ENCODE results near the gene DDIT4. TPM values are rescaled to one million over a fixed set of nuclear protein-coding genes. Genes with fewer than 3 reads are reported as not detected.
A peak's percentile ranks its signal among the peaks of the same experiment; 100 is the strongest.

DDIT4 gene
- total and polyA plus RNA-seq, 2 of the 8 experiments (the other 6 are each of a cell fraction or from before 2014, with no cell fraction given): 47.4 to 108 TPM

- H3K27me3 ChIP-seq (replicated peaks in 1 of 4; ENCODE audit: control insufficient read depth in 3 of 4, extremely low read depth in 1 of 4, insufficient read depth in 3 of 4, low read length in 3 of 4): no peaks in the 10 kb centered on the region; a peak in 1 of 7 replicates
- no peaks in the 10 kb centered on the region for H3K79me1 ChIP-seq (ENCODE audit: low read depth, low read length)
- peak overlapping the region; percentile 95 for H2BK20ac ChIP-seq (ENCODE audit: low read length)
- peak overlapping the region in 1 of 4 experiments; percentile 27; a peak in 2 of 8 replicates for H3K4me3 ChIP-seq (ENCODE audit: extremely low read depth in 1 of 4, insufficient read depth in 2 of 4, low read depth in 3 of 4, low read length in 4 of 4)
- H3K79me2 ChIP-seq (ENCODE audit: control insufficient read depth in 1 of 2, insufficient read depth in 2 of 2, low read length in 2 of 2): no peaks in the 10 kb centered on the region
- POLR2A ChIA-PET (ENCODE audit: partially characterized antibody): interaction anchor here (1.3 to 24.2 kb wide), 12 partner anchors 9 to 164 kb away, joined by 3 to 673 read pairs (median 10); partner anchors contain the start of gene DDIT4
- H3K27ac ChIP-seq (ENCODE audit: low read depth, low read length): no peak overlapping the region; the same call in 1 of the 2 replicates
- H4K91ac ChIP-seq (replicated peaks; ENCODE audit: insufficient read length, low read length): peak overlapping the region; percentile 7
- peak overlapping the region; percentile 47; the same call in 1 of the 2 replicates for H2AFZ ChIP-seq (ENCODE audit: low read length)
- H3K23me2 ChIP-seq (ENCODE audit: low read depth, low read length): no peaks in the 10 kb centered on the region
- H3K4me2 ChIP-seq (ENCODE audit: insufficient read depth in 1 of 2, low read depth in 2 of 2, low read length in 2 of 2): peak overlapping the region; percentile 42 to 59
- peak overlapping the region; percentile 76 for H4K8ac ChIP-seq (ENCODE audit: extremely low read depth, insufficient read depth, low read length)
- H3K18ac ChIP-seq (ENCODE audit: extremely low read depth, low read length): peak overlapping the region; percentile 72
- H3K56ac ChIP-seq (replicated peaks; ENCODE audit: insufficient read length, low read depth, low read length): no peak overlapping the region
- H3K4ac ChIP-seq (replicated peaks; ENCODE audit: insufficient read length, low read depth, low read length): peak overlapping the region; percentile 3
- no peak overlapping the region for H3K9ac ChIP-seq (replicated peaks in 1 of 4; ENCODE audit: extremely low read depth in 1 of 4, low read depth in 3 of 4, low read length in 3 of 4)
- H4K5ac ChIP-seq (ENCODE audit: insufficient read length, low read depth, low read length): peak overlapping the region; percentile 27
- peak overlapping the region; percentile 96 for H2BK12ac ChIP-seq (ENCODE audit: low read depth, low read length)
- H2BK120ac ChIP-seq (replicated peaks; ENCODE audit: low read depth, low read length): peak overlapping the region; percentile 26
- H3K9me3 ChIP-seq (ENCODE audit: insufficient read depth in 2 of 2, low read depth in 1 of 2, low read length in 1 of 2): no peaks in the 10 kb centered on the region
- H3K4me1 ChIP-seq (replicated peaks in 1 of 4; ENCODE audit: control insufficient read depth in 3 of 4, insufficient read depth in 4 of 4, low read length in 3 of 4): peaks cover 8 to 14% (median 12%) of the 10 kb centered on the region in 4 experiments
- 0 out of 2 replicates have a peak overlapping the region, but pooled peaks have one; percentile 56 for H2AK5ac ChIP-seq (ENCODE audit: low read depth, low read length)
- no peaks in the 10 kb centered on the region for H3K36me3 ChIP-seq (ENCODE audit: control insufficient read depth in 2 of 4, insufficient read depth in 4 of 4, low read length in 3 of 4)
- peak overlapping the region; percentile 20; the same call in 1 of the 2 replicates for H2BK15ac ChIP-seq (ENCODE audit: low read length)
- H2BK5ac ChIP-seq (ENCODE audit: low read depth, low read length): peak overlapping the region; percentile 73
- peak in 1 of 2 experiments; percentile 61 for DNase-seq (ENCODE audit: low read depth in 1 of 2, low spot score in 2 of 2)
- WGBS, 2 experiments (ENCODE audit: extremely low coverage in 1 of 2, insufficient coverage in 1 of 2, insufficient read length in 1 of 2, insufficient replicate concordance in 2 of 2, low coverage in 1 of 2, low lambda C conversion rate in 2 of 2, missing lambda C conversion rate in 1 of 2): 35% methylated on average over 10 of the region's 10 CpGs; no CpG with 5 or more reads in 1 of the 2 experiments
- no peak for FAIRE-seq
- H4K20me1 ChIP-seq (replicated peaks in 1 of 2; ENCODE audit: control insufficient read depth in 1 of 2, insufficient read depth in 2 of 2, low read length in 2 of 2): no peaks in the 10 kb centered on the region
- H3K23ac ChIP-seq (ENCODE audit: insufficient read length): no peak overlapping the region
- no peak overlapping the region for H3K14ac ChIP-seq (ENCODE audit: insufficient read length)
- CTCF ChIA-PET (ENCODE audit: partially characterized antibody): interaction anchor here (0.7 to 2.2 kb wide), 6 partner anchors 10 to 198 kb away, joined by 3 to 9 read pairs (median 6); no protein-coding TSS in a partner anchor
- no peak for TF ChIP-seq NANOG (IDR thresholded peaks at IDR 0.05; ENCODE audit: insufficient read depth, low read depth, low read length, poor library complexity, severe bottlenecking)
- 0 out of 2 replicates have a peak, but pooled peaks have one; percentile 65 for TF ChIP-seq CREB1 (IDR thresholded peaks at IDR 0.05)
- TF ChIP-seq TAF1 (IDR thresholded peaks at IDR 0.05; ENCODE audit: low read depth, low read length): peak; percentile 58
- peak; percentile 53; the same call in 1 of the 2 replicates for TF ChIP-seq TBP (IDR thresholded peaks at IDR 0.05; ENCODE audit: low read depth, low read length)
- TF ChIP-seq EGR1 (IDR thresholded peaks at IDR 0.05; ENCODE audit: borderline replicate concordance, low read depth, low read length): 0 out of 2 replicates have a peak, but pooled peaks have one; percentile 45
- TF ChIP-seq, protein P1, sequence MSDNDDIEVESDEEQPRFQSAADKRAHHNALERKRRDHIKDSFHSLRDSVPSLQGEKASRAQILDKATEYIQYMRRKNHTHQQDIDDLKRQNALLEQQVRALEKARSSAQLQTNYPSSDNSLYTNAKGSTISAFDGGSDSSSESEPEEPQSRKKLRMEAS (IDR thresholded peaks at IDR 0.05): peak; percentile 53; the same call in 1 of the 2 replicates
- peak; percentile 20; the same call in 1 of the 2 replicates for TF ChIP-seq KDM1A (IDR thresholded peaks at IDR 0.05; ENCODE audit: borderline replicate concordance, low read length)
- 0 out of 2 replicates have a peak, but pooled peaks have one; percentile 12 for TF ChIP-seq TCF12 (IDR thresholded peaks at IDR 0.05; ENCODE audit: low read depth, low read length)
- peak; percentile 34; the same call in 1 of the 2 replicates for TF ChIP-seq SP1 (IDR thresholded peaks at IDR 0.05; ENCODE audit: low read depth, low read length)
- no peak for TF ChIP-seq BACH1 (IDR thresholded peaks at IDR 0.05; ENCODE audit: low read length)
- TF ChIP-seq CBX8 (IDR thresholded peaks at IDR 0.05; ENCODE audit: borderline replicate concordance, low read depth, low read length): no peak
- TF ChIP-seq FOSL1 (IDR thresholded peaks at IDR 0.05; ENCODE audit: insufficient read depth, low read depth, low read length): peak; percentile 99
These were observed 25.1 kb upstream of the DDIT4 start for GRCh38 chr10:72248468-72249151.

All from H1 (cell line).